Smooth muscle cell (in vitro differentiated cells): ENCODE results near the gene LRRC8E. TPM values are rescaled to one million over a fixed set of nuclear protein-coding genes. Genes with fewer than 3 reads are reported as not detected.
A peak's percentile ranks its signal among the peaks of the same experiment; 100 is the strongest.

Source experiments
- DNase-seq: peaks from one replicate; lab custom pipeline; 2025; ENCODE audit not compliant: unreplicated experiment; lab: John Stamatoyannopoulos, UW
- H2AFZ ChIP-seq: fragments of 200-600 bp; sonication (generic); 2 replicates; pipeline ENCODE4 v1.6.0; 2016; ENCODE audit warnings: antibody characterized with exemption, low read depth, mild to moderate bottlenecking
- H3F3A ChIP-seq: fragments of 200-600 bp; sonication (generic); 2 replicates; pipeline ENCODE4 v1.6.0; 2017; ENCODE audit warnings: antibody characterized with exemption, low read depth
- H3K27ac ChIP-seq: fragments of 200-600 bp; sonication (generic); 2 replicates; pipeline ENCODE4 v1.5.1; 2016; ENCODE audit warnings: low read depth, mild to moderate bottlenecking
- H3K27me3 ChIP-seq: fragments of 200-600 bp; sonication (generic); 2 replicates; pipeline ENCODE4 v1.6.1; 2016; ENCODE audit warnings: low read depth, mild to moderate bottlenecking
- H3K36me3 ChIP-seq: fragments of 200-600 bp; sonication (generic); 2 replicates; pipeline ENCODE4 v1.5.1; 2016; ENCODE audit warnings: low read depth
- H3K4me1 ChIP-seq: fragments of 200-600 bp; sonication (generic); 2 replicates; pipeline ENCODE4 v1.5.1; 2016; ENCODE audit warnings: low read depth
- H3K4me2 ChIP-seq: fragments of 200-600 bp; sonication (generic); 2 replicates; pipeline ENCODE4 v1.6.0; 2016; ENCODE audit warnings: mild to moderate bottlenecking
- H3K4me3 ChIP-seq: fragments of 200-600 bp; sonication (generic); 2 replicates; pipeline ENCODE4 v1.5.1; 2016; ENCODE audit warnings: mild to moderate bottlenecking
- H3K79me2 ChIP-seq: fragments of 200-600 bp; sonication (generic); 2 replicates; pipeline ENCODE4 v1.6.0; 2016; ENCODE audit warnings: low read depth, mild to moderate bottlenecking
- H3K9ac ChIP-seq: fragments of 200-600 bp; sonication (generic); 2 replicates; pipeline ENCODE4 v1.6.0; 2016; ENCODE audit warnings: low read depth
- H3K9me3 ChIP-seq: fragments of 200-600 bp; sonication (generic); replicated peaks from 2 replicates; pipeline ENCODE4 v1.5.1; 2016; ENCODE audit warnings: low read depth
- H4K20me1 ChIP-seq: fragments of 200-600 bp; sonication (generic); 2 replicates; pipeline ENCODE4 v1.6.0; 2016; ENCODE audit warnings: low read depth
- CTCF ChIP-seq: fragments of 200-600 bp; sonication (generic); IDR thresholded peaks from 2 replicates; pipeline ENCODE4 v1.5.1; 2017; ENCODE audit warnings: borderline replicate concordance, mild to moderate bottlenecking, antibody characterized with exemption; ENCODE audit not compliant: insufficient read depth, poor library complexity, severe bottlenecking
- WGBS: methylation state at CpG from one replicate; pipeline ENCODE4 v1.1.7; 2016; ENCODE audit warnings: low lambda C conversion rate; 5-methylcytosine and 5-hydroxymethylcytosine counted together
- polyA plus RNA-seq: library from polyadenylated mRNA; unstranded; fragments of >200 nt; fragmentation: Nextera tagmentation; extraction: Ambion mirVana; gene quantifications from 2 replicates; pipeline ENCODE4 v1.2.1, GENCODE V29; 2016
- total RNA-seq: library from RNA; depleted of rRNA; stranded (reverse); fragments of >200 nt; gene quantifications from 2 replicates; pipeline ENCODE4 v1.2.3, GENCODE V29; 2014

The LRRC8E gene
- total and polyA plus RNA-seq, 2 experiments from 2014 or later, result 7.4 to 7.8 TPM

DNA sequence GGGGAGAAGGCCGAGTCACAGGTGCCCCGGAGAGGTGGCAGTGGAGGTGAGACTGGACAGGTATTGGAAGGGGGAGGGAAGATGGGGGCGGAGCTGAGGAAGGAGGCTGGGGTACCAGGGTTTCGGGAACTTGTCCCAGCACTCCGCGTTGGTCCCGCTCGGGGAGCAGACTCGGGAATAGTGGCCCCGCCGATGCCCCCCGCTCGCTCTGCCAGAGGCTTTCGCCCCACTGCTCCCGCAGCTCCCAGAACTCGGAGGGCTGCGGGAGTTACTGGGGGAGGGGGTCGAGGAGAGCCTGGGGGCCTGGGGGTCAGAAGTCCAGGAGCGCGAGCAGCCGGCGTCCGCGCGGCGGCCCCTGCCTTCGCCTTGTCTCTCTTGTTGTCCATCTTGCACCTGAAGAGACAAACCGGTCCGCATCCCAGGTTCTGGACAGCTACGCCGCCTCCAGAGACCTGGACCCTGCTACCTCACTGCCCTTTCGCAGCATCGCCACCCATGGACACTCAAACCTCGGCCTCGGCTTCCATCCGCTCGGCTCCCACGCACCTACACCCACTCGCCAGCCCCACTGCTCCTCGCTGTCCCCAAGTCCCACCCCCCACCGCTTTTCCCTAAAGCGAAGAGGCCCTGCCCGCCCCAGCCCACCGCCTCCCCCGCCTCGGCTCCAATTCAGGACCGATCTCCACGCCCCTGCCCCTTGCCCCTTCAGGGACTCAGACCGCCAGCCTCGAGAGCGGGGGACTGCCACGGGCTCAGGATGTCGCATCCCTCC, 14.8 kb upstream of the LRRC8E start:
- 13% methylated on average over 13 of the region's 53 CpGs for WGBS

GRCh38 chr19:7874076-7874896, 14.0 kb upstream of the LRRC8E start, which contains the start of gene PRR36:
Gene PRR36 (minus strand): TSS chr19:7874390. CDS start chr19:7873689, 701 bp downstream.
- H3K36me3 ChIP-seq, result no peaks in the 10 kb centered on the region
- H3F3A ChIP-seq, result peaks cover 3% of the 10 kb centered on the region
- no peaks in the 10 kb centered on the region for H4K20me1 ChIP-seq
- WGBS, result 2% methylated on average over 42 of the region's 88 CpGs
- H3K9me3 ChIP-seq, result no peaks in the 10 kb centered on the region
- H3K9ac ChIP-seq, result no peak within 1 kb of the TSS
- H3K27me3 ChIP-seq, result peaks cover 37% of the 10 kb centered on the region
- no peak for TF ChIP-seq CTCF
- peak within 1 kb of the TSS; percentile 84 for H3K4me2 ChIP-seq
- no peak for DNase-seq
- H2AFZ ChIP-seq, result no peak within 1 kb of the TSS
- peak within 1 kb of the TSS; percentile 34 for H3K4me3 ChIP-seq
- no peak within 1 kb of the TSS for H3K27ac ChIP-seq
- no peaks in the 10 kb centered on the region for H3K79me2 ChIP-seq
- H3K4me1 ChIP-seq, result peaks cover 4% of the 10 kb centered on the region

More for the DNA sequence above, 14.8 kb upstream of the LRRC8E start:
- Histone ChIP-seq H3F3A (peaks cover 3% of the 10 kb centered on the region), H3K9me3 (no peaks in the 10 kb centered on the region), H3K9ac (no peak overlapping the region), H3K79me2 (no peaks in the 10 kb centered on the region), H3K36me3 (no peaks in the 10 kb centered on the region), H3K27me3 (peaks cover 40% of the 10 kb centered on the region), H3K4me3 (peak overlapping the region; percentile 34), H4K20me1 (no peaks in the 10 kb centered on the region), H2AFZ (no peak overlapping the region), H3K4me1 (peaks cover 4% of the 10 kb centered on the region), H3K27ac (no peak overlapping the region), H3K4me2 (peak overlapping the region; percentile 84)
- TF ChIP-seq CTCF, result no peak
- no peak for DNase-seq

DNA sequence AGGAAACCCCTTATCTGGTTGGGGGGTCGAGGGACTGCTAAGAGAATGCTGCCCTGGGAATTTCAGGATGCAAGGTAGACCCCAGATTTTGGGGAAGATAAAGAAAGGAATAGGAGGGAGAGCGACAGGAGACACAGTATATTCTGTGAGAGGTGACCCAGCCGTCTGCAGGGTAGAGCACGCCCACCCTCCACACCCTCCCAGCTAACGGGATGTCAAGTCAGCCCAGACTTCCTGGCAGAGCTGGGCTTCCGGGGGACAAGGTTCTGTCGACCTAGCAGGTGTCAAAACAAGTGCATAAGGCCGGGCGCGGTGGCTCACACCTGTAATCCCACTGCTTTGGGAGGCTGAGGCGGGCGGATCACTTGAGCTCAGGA, 13.4 kb upstream of the LRRC8E start:
- peaks cover 4% of the 10 kb centered on the region for H3K4me1 ChIP-seq
- no peak overlapping the region for H3K27ac ChIP-seq
- H3K9me3 ChIP-seq, result no peaks in the 10 kb centered on the region
- H3K9ac ChIP-seq, result no peak overlapping the region
- H3F3A ChIP-seq, result peaks cover 3% of the 10 kb centered on the region
- H2AFZ ChIP-seq, result no peak overlapping the region
- no peak for TF ChIP-seq CTCF
- no peak for DNase-seq
- H3K4me3 ChIP-seq, result peak overlapping the region; percentile 34
- H4K20me1 ChIP-seq, result no peaks in the 10 kb centered on the region
- H3K79me2 ChIP-seq, result no peaks in the 10 kb centered on the region
- no peaks in the 10 kb centered on the region for H3K36me3 ChIP-seq
- H3K4me2 ChIP-seq, result peak overlapping the region; percentile 84
- 57% methylated on average over 12 of the region's 12 CpGs for WGBS
- peaks cover 37% of the 10 kb centered on the region for H3K27me3 ChIP-seq
